ENCODE measurements around the gene C1orf74. TPM values are rescaled to one million over a fixed set of nuclear protein-coding genes. Genes with fewer than 3 reads are reported as not detected.
A peak's percentile ranks its signal among the peaks of the same experiment; 100 is the strongest.

Gene C1orf74
- total RNA-seq, 2 experiments from 2014 or later = 3.7 to 4.3 TPM

GRCh38 chr1:209748620-209749019 lies 35.7 kb downstream of the C1orf74 start:
- intact Hi-C loops (cut with DNase I, micrococcal nuclease) = loop anchor here (1.0 to 5.0 kb wide), 3 partner anchors 24 to 71 kb away; partner anchors contain the start of gene G0S2 (in 1 of the 2)
- ATAC-seq (no peak), DNase-seq (peak; percentile 46)
- Mint-ChIP-seq H3K36me3 (ENCODE audit: low read depth) (no peaks in the 10 kb centered on the region), H3K27me3 (no peaks in the 10 kb centered on the region), H3K4me3 (no peak overlapping the region), H3K4me1 (peaks cover 70% of the 10 kb centered on the region), H3K27ac (peak overlapping the region; percentile 92), H3K9me3 (ENCODE audit: low read depth) (no peaks in the 10 kb centered on the region)
- ChIA-PET CTCF (interaction anchor here (0.6 to 6.7 kb wide), 44 partner anchors 8 to 235 kb away, joined by 3 to 75 read pairs (median 4); partner anchors contain the start of genes LAMB3, TRAF3IP3 and UTP25), POLR2A (interaction anchor here (1.3 kb wide), 2 partner anchors 20 to 36 kb away, joined by 3 read pairs; partner anchors contain the start of gene C1orf74)

GRCh38 chr1:209747580-209748262 lies 36.6 kb downstream of the C1orf74 start:
- H3K4me1 Mint-ChIP-seq = peaks cover 70% of the 10 kb centered on the region
- H3K27me3 Mint-ChIP-seq = no peaks in the 10 kb centered on the region
- no peaks in the 10 kb centered on the region for H3K36me3 Mint-ChIP-seq (ENCODE audit: low read depth)
- H3K9me3 Mint-ChIP-seq (ENCODE audit: low read depth) = no peaks in the 10 kb centered on the region
- peak overlapping the region; percentile 65 for H3K4me3 Mint-ChIP-seq
- intact Hi-C loops (cut with DNase I, micrococcal nuclease) = loop anchor here (1.0 to 5.0 kb wide), 12 partner anchors 23 to 178 kb away; partner anchors contain the start of genes G0S2 (in 2 of the 2), C1orf74 (in 1 of the 2) and LAMB3 (in 1 of the 2)
- POLR2A ChIA-PET = interaction anchor here (1.3 kb wide), 1 partner anchor 37 kb away, joined by 3 read pairs; the partner anchor contains the start of gene C1orf74
- peak; percentile 93 for DNase-seq
- CTCF ChIA-PET = interaction anchor here (0.6 to 6.7 kb wide), 44 partner anchors 9 to 234 kb away, joined by 3 to 75 read pairs (median 4); partner anchors contain the start of genes LAMB3, TRAF3IP3 and UTP25
- peak; percentile 74 for ATAC-seq
- H3K27ac Mint-ChIP-seq = peak overlapping the region; percentile 92

GRCh38 chr1:209746451-209747165 lies 37.8 kb downstream of the C1orf74 start:
- Mint-ChIP-seq H3K27me3 (no peaks in the 10 kb centered on the region), H3K9me3 (ENCODE audit: low read depth) (no peaks in the 10 kb centered on the region), H3K27ac (peak overlapping the region; percentile 92), H3K36me3 (ENCODE audit: low read depth) (no peaks in the 10 kb centered on the region), H3K4me1 (peaks cover 69% of the 10 kb centered on the region), H3K4me3 (no peak overlapping the region)
- intact Hi-C loops (cut with DNase I, micrococcal nuclease) = loop anchor here (1.0 to 5.0 kb wide), 12 partner anchors 22 to 177 kb away; partner anchors contain the start of genes G0S2 (in 2 of the 2), C1orf74 (in 1 of the 2) and LAMB3 (in 1 of the 2)
- ChIA-PET CTCF (interaction anchor here (0.7 to 4.1 kb wide), 11 partner anchors 9 to 177 kb away, joined by 3 to 29 read pairs (median 5); partner anchors contain the start of gene TRAF3IP3), POLR2A (no interaction called here)
- DNase-seq (no peak), ATAC-seq (no peak)

- ATAC-seq = no peak
- H3K4me3 Mint-ChIP-seq = no peak overlapping the region
- H3K27me3 Mint-ChIP-seq = no peaks in the 10 kb centered on the region
- ChIA-PET CTCF (interaction anchor here (1.2 to 1.9 kb wide), 4 partner anchors 8 to 167 kb away, joined by 3 to 7 read pairs (median 4); no protein-coding TSS in a partner anchor), POLR2A (no interaction called here)
- H3K4me1 Mint-ChIP-seq = peaks cover 46% of the 10 kb centered on the region
- peak overlapping the region; percentile 71 for H3K27ac Mint-ChIP-seq
- intact Hi-C loops (cut with DNase I, micrococcal nuclease) = no loop called here
- no peak for DNase-seq
- H3K36me3 Mint-ChIP-seq (ENCODE audit: low read depth) = no peaks in the 10 kb centered on the region
- H3K9me3 Mint-ChIP-seq (ENCODE audit: low read depth) = no peaks in the 10 kb centered on the region
Measured at GRCh38 chr1:209743145-209743482, 41.2 kb downstream of the C1orf74 start.

- no peak for DNase-seq
- ChIA-PET POLR2A (no interaction called here), CTCF (interaction anchor here (1.4 to 1.9 kb wide), 4 partner anchors 8 to 166 kb away, joined by 3 to 7 read pairs (median 6); no protein-coding TSS in a partner anchor)
- Mint-ChIP-seq H3K4me3 (no peak overlapping the region), H3K36me3 (ENCODE audit: low read depth) (no peaks in the 10 kb centered on the region), H3K4me1 (peaks cover 41% of the 10 kb centered on the region), H3K27ac (peak overlapping the region; percentile 71), H3K27me3 (no peaks in the 10 kb centered on the region), H3K9me3 (ENCODE audit: low read depth) (no peaks in the 10 kb centered on the region)
- no peak for ATAC-seq
- intact Hi-C loops (cut with DNase I, micrococcal nuclease) = no loop called here
Measured at GRCh38 chr1:209742409-209743144, 41.8 kb downstream of the C1orf74 start.

- Mint-ChIP-seq H3K36me3 (ENCODE audit: low read depth) (no peaks in the 10 kb centered on the region), H3K9me3 (ENCODE audit: low read depth) (no peaks in the 10 kb centered on the region), H3K4me1 (peaks cover 39% of the 10 kb centered on the region), H3K27me3 (no peaks in the 10 kb centered on the region), H3K27ac (no peak overlapping the region), H3K4me3 (no peak overlapping the region)
- intact Hi-C loops (cut with DNase I, micrococcal nuclease) = no loop called here
- POLR2A ChIA-PET = no interaction called here
- CTCF ChIA-PET = interaction anchor here (1.5 kb wide), 1 partner anchor 17 kb away, joined by 6 read pairs; no protein-coding TSS in a partner anchor
- DNase-seq = no peak
- ATAC-seq = no peak
Measured at GRCh38 chr1:209741889-209742288, 42.5 kb downstream of the C1orf74 start.

GRCh38 chr1:209741193-209741592 lies 43.2 kb downstream of the C1orf74 start:
- ATAC-seq = no peak
- intact Hi-C loops (cut with DNase I, micrococcal nuclease) = no loop called here
- CTCF ChIA-PET = interaction anchor here (1.5 kb wide), 1 partner anchor 16 kb away, joined by 6 read pairs; no protein-coding TSS in a partner anchor
- H3K27me3 Mint-ChIP-seq = no peaks in the 10 kb centered on the region
- no peak for DNase-seq
- no peaks in the 10 kb centered on the region for H3K9me3 Mint-ChIP-seq (ENCODE audit: low read depth)
- H3K4me1 Mint-ChIP-seq = peaks cover 39% of the 10 kb centered on the region
- H3K4me3 Mint-ChIP-seq = no peak overlapping the region
- H3K27ac Mint-ChIP-seq = no peak overlapping the region
- POLR2A ChIA-PET = no interaction called here
- no peaks in the 10 kb centered on the region for H3K36me3 Mint-ChIP-seq (ENCODE audit: low read depth)

GRCh38 chr1:209738270-209738669 lies 46.1 kb downstream of the C1orf74 start:
- peaks cover 55% of the 10 kb centered on the region for H3K4me1 Mint-ChIP-seq
- CTCF ChIA-PET = interaction anchor here (3.3 to 3.4 kb wide), 2 partner anchors 11 to 13 kb away, joined by 18 to 23 read pairs; no protein-coding TSS in a partner anchor
- DNase-seq (no peak), ATAC-seq (no peak)
- no peaks in the 10 kb centered on the region for H3K9me3 Mint-ChIP-seq (ENCODE audit: low read depth)
- no peak overlapping the region for H3K27ac Mint-ChIP-seq
- no peak overlapping the region for H3K4me3 Mint-ChIP-seq
- peaks cover 3% of the 10 kb centered on the region for H3K36me3 Mint-ChIP-seq (ENCODE audit: low read depth)
- H3K27me3 Mint-ChIP-seq = no peaks in the 10 kb centered on the region
- intact Hi-C loops (cut with DNase I, micrococcal nuclease) = no loop called here
- POLR2A ChIA-PET = no interaction called here

- ATAC-seq (no peak), DNase-seq (no peak)
- intact Hi-C loops (cut with DNase I, micrococcal nuclease) = no loop called here
- H3K4me1 Mint-ChIP-seq = peaks cover 50% of the 10 kb centered on the region
- no peaks in the 10 kb centered on the region for H3K27me3 Mint-ChIP-seq
- ChIA-PET POLR2A (interaction anchor here (1.3 to 2.1 kb wide), 3 partner anchors 9 to 15 kb away, joined by 5 to 11 read pairs (median 5); no protein-coding TSS in a partner anchor), CTCF (interaction anchor here (0.5 to 3.4 kb wide), 17 partner anchors 9 to 169 kb away, joined by 3 to 29 read pairs (median 4); partner anchors contain the start of genes HSD11B1 and UTP25)
- peaks cover 3% of the 10 kb centered on the region for H3K36me3 Mint-ChIP-seq (ENCODE audit: low read depth)
- no peaks in the 10 kb centered on the region for H3K9me3 Mint-ChIP-seq (ENCODE audit: low read depth)
- no peak overlapping the region for H3K4me3 Mint-ChIP-seq
- peak overlapping the region; percentile 12 for H3K27ac Mint-ChIP-seq
Measured at GRCh38 chr1:209737118-209737505, 47.2 kb downstream of the C1orf74 start.

GRCh38 chr1:209736490-209737117 lies 47.8 kb downstream of the C1orf74 start:
- Mint-ChIP-seq H3K36me3 (ENCODE audit: low read depth) (peaks cover 3% of the 10 kb centered on the region), H3K27me3 (no peaks in the 10 kb centered on the region), H3K4me1 (peaks cover 46% of the 10 kb centered on the region), H3K9me3 (ENCODE audit: low read depth) (no peaks in the 10 kb centered on the region), H3K27ac (peak overlapping the region; percentile 12), H3K4me3 (no peak overlapping the region)
- no peak for DNase-seq
- intact Hi-C loops (cut with DNase I, micrococcal nuclease) = no loop called here
- POLR2A ChIA-PET = interaction anchor here (0.8 to 2.1 kb wide), 4 partner anchors 9 to 32 kb away, joined by 3 to 11 read pairs (median 5); no protein-coding TSS in a partner anchor
- CTCF ChIA-PET = interaction anchor here (0.6 to 3.4 kb wide), 18 partner anchors 9 to 168 kb away, joined by 3 to 29 read pairs (median 4); partner anchors contain the start of genes HSD11B1 and UTP25
- peak; percentile 79 for ATAC-seq
